Calu3 (cell line): ENCODE results near the gene PXMP2. TPM values are rescaled to one million over a fixed set of nuclear protein-coding genes. Genes with fewer than 3 reads are reported as not detected.

Source experiments
- BruUV-seq: library from RNA; stranded (reverse); fragments of 400-500 nt; replicated peaks from 2 replicates; lab custom pipeline; 2021; lab: Mats Ljungman, UMichigan
- CTCF ChIA-PET: fragments of 300-600 bp; sonication (Branson Sonifier 250); formaldehyde crosslinking; loops from one replicate; lab custom pipeline; 2022; ENCODE audit warnings: antibody characterized with exemption; lab: Charles Lee
- DNase-seq: peaks from one replicate; pipeline ENCODE4 v3.0.0; 2022
- H3K27ac Mint-ChIP-seq: one replicate; pipeline ENCODE4 v1.8.0; 2022; ENCODE audit warnings: mixed read lengths; ENCODE audit not compliant: unreplicated experiment
- H3K27me3 Mint-ChIP-seq: one replicate; pipeline ENCODE4 v1.8.0; 2022; ENCODE audit warnings: mixed read lengths; ENCODE audit not compliant: unreplicated experiment
- H3K36me3 Mint-ChIP-seq: one replicate; pipeline ENCODE4 v1.8.0; 2022; ENCODE audit warnings: mild to moderate bottlenecking, moderate library complexity, mixed read lengths; ENCODE audit not compliant: insufficient read depth, unreplicated experiment
- H3K4me1 Mint-ChIP-seq: one replicate; pipeline ENCODE4 v1.8.0; 2022; ENCODE audit warnings: mild to moderate bottlenecking, low read depth, mixed read lengths; ENCODE audit not compliant: unreplicated experiment
- H3K4me3 Mint-ChIP-seq: one replicate; pipeline ENCODE4 v1.8.0; 2022; ENCODE audit warnings: mild to moderate bottlenecking, low read depth, moderate library complexity, mixed read lengths; ENCODE audit not compliant: unreplicated experiment
- H3K9me3 Mint-ChIP-seq: one replicate; pipeline ENCODE4 v1.8.0; 2022; ENCODE audit warnings: low read depth, mixed read lengths; ENCODE audit not compliant: unreplicated experiment
- intact Hi-C: fragments of 100-400 bp; cut with micrococcal nuclease; formaldehyde crosslinking; loops from one replicate; pipeline ENCODE4 v1.10.0; 2022; ENCODE audit not compliant: unreplicated experiment
- total RNA-seq: library from RNA; stranded (reverse); gene quantifications from 2 replicates; pipeline ENCODE4 v1.2.3, GENCODE V29; 2022
- TF ChIP-seq, protein P1 (sequence below): fragments of 200-600 bp; IDR thresholded peaks from one replicate; pipeline ENCODE4 v1.8.0; 2022; ENCODE audit warnings: antibody characterized with exemption; ENCODE audit not compliant: unreplicated experiment

PXMP2 gene
- total RNA-seq, 1 experiment from 2014 or later, result 41.9 TPM

DNA sequence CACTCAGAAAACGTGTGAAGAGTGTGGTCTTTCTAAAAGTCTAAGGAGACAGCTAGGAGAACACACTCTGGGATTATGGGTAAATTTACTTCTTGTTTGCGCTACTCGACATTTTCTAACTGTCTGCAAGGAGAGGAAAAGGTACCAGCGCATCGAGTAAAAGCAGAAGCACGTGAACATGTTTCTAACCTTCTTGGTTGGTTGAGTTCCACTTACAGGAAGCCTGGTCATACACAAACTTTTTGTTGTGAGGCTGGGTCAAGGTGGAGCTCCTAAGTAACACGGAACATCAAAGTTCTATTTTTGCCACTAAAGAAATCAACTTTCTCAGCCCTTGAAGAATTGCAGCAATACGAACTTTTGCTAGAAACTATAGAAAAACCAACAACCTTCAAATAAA is 54.2 kb downstream of the PXMP2 start:
- CTCF ChIA-PET, result interaction anchor here (0.7 kb wide), 1 partner anchor 49 kb away, joined by 3 read pairs; no protein-coding TSS in a partner anchor
- no TSS peak for BruUV-seq
- Mint-ChIP-seq H3K4me1 (peaks cover 17% of the 10 kb centered on the region), H3K27ac (no peak overlapping the region), H3K27me3 (no peaks in the 10 kb centered on the region), H3K9me3 (peaks cover 3% of the 10 kb centered on the region), H3K4me3 (no peak overlapping the region), H3K36me3 (peaks cover 99% of the 10 kb centered on the region)
- intact Hi-C loops, result no loop called here
- DNase-seq, result no peak
- TF ChIP-seq, protein P1, sequence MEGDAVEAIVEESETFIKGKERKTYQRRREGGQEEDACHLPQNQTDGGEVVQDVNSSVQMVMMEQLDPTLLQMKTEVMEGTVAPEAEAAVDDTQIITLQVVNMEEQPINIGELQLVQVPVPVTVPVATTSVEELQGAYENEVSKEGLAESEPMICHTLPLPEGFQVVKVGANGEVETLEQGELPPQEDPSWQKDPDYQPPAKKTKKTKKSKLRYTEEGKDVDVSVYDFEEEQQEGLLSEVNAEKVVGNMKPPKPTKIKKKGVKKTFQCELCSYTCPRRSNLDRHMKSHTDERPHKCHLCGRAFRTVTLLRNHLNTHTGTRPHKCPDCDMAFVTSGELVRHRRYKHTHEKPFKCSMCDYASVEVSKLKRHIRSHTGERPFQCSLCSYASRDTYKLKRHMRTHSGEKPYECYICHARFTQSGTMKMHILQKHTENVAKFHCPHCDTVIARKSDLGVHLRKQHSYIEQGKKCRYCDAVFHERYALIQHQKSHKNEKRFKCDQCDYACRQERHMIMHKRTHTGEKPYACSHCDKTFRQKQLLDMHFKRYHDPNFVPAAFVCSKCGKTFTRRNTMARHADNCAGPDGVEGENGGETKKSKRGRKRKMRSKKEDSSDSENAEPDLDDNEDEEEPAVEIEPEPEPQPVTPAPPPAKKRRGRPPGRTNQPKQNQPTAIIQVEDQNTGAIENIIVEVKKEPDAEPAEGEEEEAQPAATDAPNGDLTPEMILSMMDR, result no peak

DNA sequence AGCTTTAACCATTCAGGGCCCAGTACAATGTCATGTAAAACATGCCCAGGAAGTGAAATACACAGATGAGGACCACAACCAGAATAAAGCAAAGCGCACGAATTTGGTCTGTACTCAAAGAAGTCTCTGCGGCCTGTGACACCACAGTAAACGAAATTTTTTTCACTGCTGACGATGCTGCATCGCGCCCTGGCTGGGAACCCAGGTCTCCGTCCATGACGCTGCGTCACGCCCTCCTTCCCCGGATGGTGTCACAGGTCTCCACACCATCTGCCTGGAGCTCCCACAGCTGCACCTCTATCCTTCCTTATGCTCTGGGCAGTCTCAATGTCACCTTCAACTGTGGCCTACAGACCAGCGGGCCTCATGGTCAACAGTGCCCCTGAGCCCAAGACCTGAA is 56.4 kb downstream of the PXMP2 start:
- TF ChIP-seq, protein P1, result no peak
- Mint-ChIP-seq H3K27ac (peak overlapping the region; percentile 47), H3K9me3 (peaks cover 3% of the 10 kb centered on the region), H3K4me1 (peaks cover 17% of the 10 kb centered on the region), H3K36me3 (peaks cover 100% of the 10 kb centered on the region), H3K4me3 (peak overlapping the region; percentile 35), H3K27me3 (no peaks in the 10 kb centered on the region)
- BruUV-seq, result no TSS peak
- intact Hi-C loops, result no loop called here
- CTCF ChIA-PET, result interaction anchor here (0.5 kb wide), 1 partner anchor 73 kb away, joined by 3 read pairs; no protein-coding TSS in a partner anchor
- no peak for DNase-seq

DNA sequence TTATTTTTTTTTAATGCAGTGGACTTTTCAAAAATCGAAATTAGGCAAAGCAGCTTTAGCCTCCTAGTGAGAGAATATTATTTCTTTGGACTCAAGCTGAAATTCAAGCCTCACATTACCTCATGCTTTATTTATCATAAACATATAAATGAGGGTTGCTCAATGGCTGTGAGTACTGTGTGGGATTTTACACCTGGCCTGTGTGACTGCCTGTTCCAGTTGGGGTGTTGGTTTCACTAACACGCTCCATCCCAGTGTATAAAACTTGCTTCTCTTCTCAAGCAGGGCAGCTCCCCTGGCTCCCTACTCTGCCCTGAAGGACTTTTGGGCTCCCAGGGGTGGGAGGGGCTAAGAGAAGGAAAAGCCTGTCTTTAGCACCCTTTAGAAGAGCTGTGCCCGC is 59.2 kb downstream of the PXMP2 start:
- no TSS peak for BruUV-seq
- Mint-ChIP-seq H3K4me1 (peaks cover 17% of the 10 kb centered on the region), H3K27ac (no peak overlapping the region), H3K27me3 (no peaks in the 10 kb centered on the region), H3K36me3 (peaks cover 97% of the 10 kb centered on the region), H3K4me3 (no peak overlapping the region), H3K9me3 (peaks cover 3% of the 10 kb centered on the region)
- DNase-seq, result no peak
- CTCF ChIA-PET, result no interaction called here
- TF ChIP-seq, protein P1, result no peak
- intact Hi-C loops, result no loop called here

DNA sequence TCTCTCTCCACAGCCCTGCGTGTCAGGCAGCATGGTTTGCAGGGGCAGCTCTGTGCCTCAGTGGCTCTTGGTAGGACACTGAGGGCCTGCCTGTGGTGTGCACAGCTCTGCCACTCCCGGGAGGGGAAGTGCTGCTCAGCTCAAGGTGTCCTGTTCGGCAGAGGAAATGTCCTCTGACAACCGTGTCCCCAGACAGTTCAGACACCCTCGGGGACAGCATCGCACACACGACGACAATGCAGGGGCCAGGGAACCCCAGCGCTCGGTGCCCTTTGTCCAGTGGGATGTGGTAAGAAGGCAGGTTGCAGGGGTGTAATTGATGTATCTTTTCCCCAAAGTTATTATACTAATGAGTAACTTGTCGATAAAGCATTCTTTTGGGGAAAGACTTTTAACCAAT is 60.0 kb downstream of the PXMP2 start:
- CTCF ChIA-PET, result no interaction called here
- peaks cover 97% of the 10 kb centered on the region for H3K36me3 Mint-ChIP-seq
- no peak overlapping the region for H3K4me3 Mint-ChIP-seq
- intact Hi-C loops, result no loop called here
- TF ChIP-seq, protein P1, result no peak
- peaks cover 14% of the 10 kb centered on the region for H3K4me1 Mint-ChIP-seq
- BruUV-seq, result no TSS peak
- no peak for DNase-seq
- H3K27ac Mint-ChIP-seq, result no peak overlapping the region
- no peaks in the 10 kb centered on the region for H3K27me3 Mint-ChIP-seq
- H3K9me3 Mint-ChIP-seq, result peaks cover 3% of the 10 kb centered on the region
